Hepatocyte (in vitro differentiated cells): ENCODE data around the gene SEL1L3. TPM values are rescaled to one million over a fixed set of nuclear protein-coding genes. Genes with fewer than 3 reads are reported as not detected.

Experiments used
- DNase-seq: peaks from one replicate; pipeline ENCODE4 v3.0.0-alpha.2; 2016; ENCODE audit warnings: low spot score
- H2AFZ ChIP-seq: fragments of 200-600 bp; sonication (generic); 2 replicates; pipeline ENCODE4 v1.6.0; 2016; ENCODE audit warnings: antibody characterized with exemption, mild to moderate bottlenecking
- H3K27ac ChIP-seq: fragments of 200-600 bp; sonication (generic); 2 replicates; pipeline ENCODE4 v1.5.1; 2016; ENCODE audit warnings: mild to moderate bottlenecking
- H3K27me3 ChIP-seq: fragments of 200-600 bp; sonication (generic); 2 replicates; pipeline ENCODE4 v1.6.1; 2016
- H3K36me3 ChIP-seq: fragments of 200-600 bp; sonication (generic); replicated peaks from 2 replicates; pipeline ENCODE4 v1.5.1; 2016; ENCODE audit warnings: low read depth; ENCODE audit not compliant: insufficient read depth
- H3K4me1 ChIP-seq: fragments of 200-600 bp; sonication (generic); 2 replicates; pipeline ENCODE4 v1.5.1; 2016; ENCODE audit warnings: mild to moderate bottlenecking, moderate library complexity; ENCODE audit not compliant: insufficient read depth
- H3K4me2 ChIP-seq: fragments of 200-600 bp; sonication (generic); 2 replicates; pipeline ENCODE4 v1.6.0; 2016
- H3K4me3 ChIP-seq: fragments of 200-600 bp; sonication (generic); 2 replicates; pipeline ENCODE4 v1.5.1; 2016; ENCODE audit warnings: mild to moderate bottlenecking
- H3K79me2 ChIP-seq: fragments of 200-600 bp; sonication (generic); 2 replicates; pipeline ENCODE4 v1.6.0; 2017; ENCODE audit warnings: mild to moderate bottlenecking
- H3K9me2 ChIP-seq: fragments of 200-600 bp; sonication (generic); replicated peaks from 2 replicates; pipeline ENCODE4 v1.6.0; 2017; ENCODE audit warnings: mild to moderate bottlenecking; ENCODE audit not compliant: insufficient read depth
- H3K9me3 ChIP-seq: fragments of 200-600 bp; sonication (generic); 2 replicates; pipeline ENCODE4 v1.5.1; 2016; ENCODE audit warnings: low read depth, mild to moderate bottlenecking
- H4K20me1 ChIP-seq: fragments of 200-600 bp; sonication (generic); 2 replicates; pipeline ENCODE4 v1.6.0; 2016; ENCODE audit warnings: mild to moderate bottlenecking; ENCODE audit not compliant: insufficient read depth, poor library complexity, severe bottlenecking
- EZH2 ChIP-seq: fragments of 200-600 bp; sonication (generic); IDR thresholded peaks from 2 replicates; pipeline ENCODE4 v1.6.1; 2016; ENCODE audit warnings: antibody characterized with exemption, mild to moderate bottlenecking, borderline replicate concordance
- EZH2phosphoT487 ChIP-seq: fragments of 200-600 bp; sonication (generic); IDR thresholded peaks from one replicate; pipeline ENCODE4 v1.6.1; 2018; ENCODE audit warnings: antibody characterized with exemption, mild to moderate bottlenecking, low read depth, moderate library complexity; ENCODE audit not compliant: unreplicated experiment, severe bottlenecking
- WGBS: methylation state at CpG from one replicate; pipeline ENCODE4 v1.1.6; 2016; ENCODE audit warnings: low lambda C conversion rate; ENCODE audit errors: missing lambda C conversion rate; 5-methylcytosine and 5-hydroxymethylcytosine counted together
- polyA plus RNA-seq: library from polyadenylated mRNA; unstranded; fragments of >200 nt; fragmentation: Nextera tagmentation; extraction: Ambion mirVana; gene quantifications from 2 replicates; pipeline ENCODE4 v1.2.1, GENCODE V29; 2016
- total RNA-seq: library from RNA; depleted of rRNA; stranded (reverse); fragments of >200 nt; gene quantifications from 2 replicates; pipeline ENCODE4 v1.2.3, GENCODE V29; 2014
- TF ChIP-seq, protein P1 (sequence below): fragments of 200-600 bp; sonication (generic); IDR thresholded peaks from 2 replicates; pipeline ENCODE4 v1.5.1; 2016; ENCODE audit warnings: antibody characterized with exemption, mild to moderate bottlenecking; ENCODE audit not compliant: poor library complexity

Gene SEL1L3
- total and polyA plus RNA-seq, 2 experiments from 2014 or later, result 13.7 to 56.2 TPM

DNA sequence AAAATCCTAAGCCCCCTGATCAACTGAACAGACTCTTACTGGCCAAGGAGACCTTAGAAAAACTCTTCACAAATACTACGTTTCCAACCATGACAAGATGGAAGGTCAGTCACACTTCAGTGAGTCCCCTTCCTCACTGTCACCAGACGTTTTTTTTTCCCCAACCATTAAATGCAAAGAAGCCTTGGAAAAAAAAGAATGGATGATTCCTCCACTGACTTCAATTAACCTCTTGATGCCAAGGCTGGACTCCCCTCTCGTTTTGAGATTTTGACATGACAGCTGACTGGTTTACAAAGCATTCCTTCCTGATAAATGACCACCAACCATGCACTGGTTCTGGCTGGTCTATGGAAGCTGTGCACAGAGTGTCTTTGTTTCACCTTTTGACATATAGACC lies 133.9 kb downstream of the SEL1L3 start:
- no peak overlapping the region for H3K4me3 ChIP-seq
- no peaks in the 10 kb centered on the region for H3K9me2 ChIP-seq
- no peaks in the 10 kb centered on the region for H3K27me3 ChIP-seq
- H3K27ac ChIP-seq, result no peak overlapping the region
- H3K36me3 ChIP-seq, result no peaks in the 10 kb centered on the region
- no peaks in the 10 kb centered on the region for H4K20me1 ChIP-seq
- no peak overlapping the region for H3K4me2 ChIP-seq
- TF ChIP-seq, protein P1, sequence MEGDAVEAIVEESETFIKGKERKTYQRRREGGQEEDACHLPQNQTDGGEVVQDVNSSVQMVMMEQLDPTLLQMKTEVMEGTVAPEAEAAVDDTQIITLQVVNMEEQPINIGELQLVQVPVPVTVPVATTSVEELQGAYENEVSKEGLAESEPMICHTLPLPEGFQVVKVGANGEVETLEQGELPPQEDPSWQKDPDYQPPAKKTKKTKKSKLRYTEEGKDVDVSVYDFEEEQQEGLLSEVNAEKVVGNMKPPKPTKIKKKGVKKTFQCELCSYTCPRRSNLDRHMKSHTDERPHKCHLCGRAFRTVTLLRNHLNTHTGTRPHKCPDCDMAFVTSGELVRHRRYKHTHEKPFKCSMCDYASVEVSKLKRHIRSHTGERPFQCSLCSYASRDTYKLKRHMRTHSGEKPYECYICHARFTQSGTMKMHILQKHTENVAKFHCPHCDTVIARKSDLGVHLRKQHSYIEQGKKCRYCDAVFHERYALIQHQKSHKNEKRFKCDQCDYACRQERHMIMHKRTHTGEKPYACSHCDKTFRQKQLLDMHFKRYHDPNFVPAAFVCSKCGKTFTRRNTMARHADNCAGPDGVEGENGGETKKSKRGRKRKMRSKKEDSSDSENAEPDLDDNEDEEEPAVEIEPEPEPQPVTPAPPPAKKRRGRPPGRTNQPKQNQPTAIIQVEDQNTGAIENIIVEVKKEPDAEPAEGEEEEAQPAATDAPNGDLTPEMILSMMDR, result no peak
- TF ChIP-seq EZH2phosphoT487 (no peak), EZH2 (no peak)
- no peaks in the 10 kb centered on the region for H3K9me3 ChIP-seq
- H3K4me1 ChIP-seq, result no peaks in the 10 kb centered on the region
- DNase-seq, result no peak
- H2AFZ ChIP-seq, result no peak overlapping the region
- H3K79me2 ChIP-seq, result no peaks in the 10 kb centered on the region
- WGBS, result 65% methylated on average over 3 of the region's 3 CpGs

DNA sequence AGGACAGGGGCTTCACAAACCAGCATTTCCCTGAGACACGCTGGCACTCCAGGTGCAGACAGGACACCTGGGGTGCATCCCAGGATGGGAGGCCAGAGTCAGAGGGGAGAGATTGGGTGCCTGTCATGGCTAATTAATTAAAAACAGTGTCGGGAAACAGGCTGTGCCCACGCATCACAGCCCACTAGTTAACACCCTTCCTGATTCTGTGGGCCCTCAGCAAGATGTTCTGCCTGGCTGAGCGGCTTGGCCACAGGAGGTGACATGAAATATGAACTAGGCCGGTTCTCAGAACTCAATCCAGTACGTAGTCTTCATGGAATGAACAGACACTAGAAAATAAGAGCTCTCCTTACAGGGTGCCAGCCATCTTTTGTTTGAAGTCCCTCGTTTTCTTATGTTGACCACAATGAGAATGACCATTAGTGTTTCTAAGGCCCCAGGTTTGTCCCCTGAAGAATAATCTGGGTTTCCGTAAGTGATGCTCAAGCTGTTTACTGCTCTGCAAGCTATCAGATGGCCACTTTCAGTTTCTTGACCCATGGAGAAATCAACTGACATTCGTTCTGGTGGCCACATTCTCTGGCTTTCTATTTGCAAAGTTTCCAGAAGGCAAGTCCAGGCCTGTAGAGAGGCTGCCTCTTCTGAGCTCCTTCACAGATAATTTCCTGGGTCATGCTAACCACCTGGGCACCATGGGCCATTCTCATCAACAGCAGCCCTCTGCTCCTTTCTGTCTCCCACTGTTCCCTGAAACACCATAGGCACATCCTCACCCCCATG lies 134.9 kb downstream of the SEL1L3 start:
- H2AFZ ChIP-seq, result no peak overlapping the region

DNA sequence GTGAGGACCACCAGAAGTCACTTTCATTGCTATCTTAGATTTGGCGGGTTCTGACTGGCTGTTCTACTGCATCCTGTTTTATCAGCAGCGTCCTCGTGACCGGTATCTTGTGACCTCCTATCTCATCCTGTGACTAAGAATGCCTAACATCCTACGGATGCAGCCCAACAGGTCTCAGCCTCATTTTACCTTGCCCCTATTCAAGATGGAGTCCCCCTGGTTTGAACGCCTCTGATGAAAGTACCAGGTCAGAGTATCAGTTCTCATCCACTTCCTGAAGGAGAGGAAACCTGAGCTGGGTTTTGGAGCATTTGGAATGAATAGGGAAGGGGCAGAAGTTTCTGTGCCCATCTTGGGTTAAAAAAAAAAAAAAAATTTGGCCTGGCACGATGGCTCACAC lies 136.9 kb downstream of the SEL1L3 start:
- Histone ChIP-seq H3K4me3 (no peak overlapping the region), H3K79me2 (no peaks in the 10 kb centered on the region), H3K9me3 (no peaks in the 10 kb centered on the region), H3K27me3 (no peaks in the 10 kb centered on the region), H3K4me2 (no peak overlapping the region), H3K9me2 (no peaks in the 10 kb centered on the region), H3K4me1 (no peaks in the 10 kb centered on the region), H3K36me3 (no peaks in the 10 kb centered on the region), H2AFZ (no peak overlapping the region), H4K20me1 (no peaks in the 10 kb centered on the region), H3K27ac (no peak overlapping the region)
- TF ChIP-seq EZH2phosphoT487, result no peak
- TF ChIP-seq EZH2, result no peak
- TF ChIP-seq, protein P1, result no peak
- 75% methylated on average over 7 of the region's 7 CpGs for WGBS
- DNase-seq, result no peak

More for the DNA sequence above, 134.9 kb downstream of the SEL1L3 start:
- Histone ChIP-seq H4K20me1 (no peaks in the 10 kb centered on the region), H3K36me3 (no peaks in the 10 kb centered on the region), H3K4me3 (no peak overlapping the region), H3K9me3 (no peaks in the 10 kb centered on the region), H3K27me3 (no peaks in the 10 kb centered on the region), H3K4me1 (no peaks in the 10 kb centered on the region), H3K27ac (no peak overlapping the region), H3K4me2 (no peak overlapping the region), H3K79me2 (no peaks in the 10 kb centered on the region), H3K9me2 (no peaks in the 10 kb centered on the region)
- no peak for DNase-seq
- WGBS, result 94% methylated on average over 9 of the region's 9 CpGs
- TF ChIP-seq EZH2 (no peak), EZH2phosphoT487 (no peak)
- TF ChIP-seq, protein P1, result no peak
